GM12878 (cell line): ENCODE data around the gene ITGA11. TPM values are rescaled to one million over a fixed set of nuclear protein-coding genes. Genes with fewer than 3 reads are reported as not detected.

Experiments used
- ATAC-seq: fragments of 200-7000 bp; cut with Tn5 transposase; 3 replicates; pipeline ENCODE4 v1.9.1; 2020; ENCODE audit warnings: mild to moderate bottlenecking, moderate library complexity
- BruUV-seq: library from RNA; stranded (reverse); fragments of 400-500 nt; replicated peaks from 2 replicates; lab custom pipeline; 2021; lab: Mats Ljungman, UMichigan
- CTCF ChIA-PET: fragments of 300-600 bp; sonication (Branson Sonifier 250); formaldehyde crosslinking; extraction: SDS; loops from one replicate; lab custom pipeline; 2021; ENCODE audit warnings: inconsistent platforms; lab: Yijun Ruan, JAX
- POLR2A ChIA-PET: fragments of 350-600 bp; formaldehyde crosslinking; extraction: SDS; loops from one replicate; lab custom pipeline; 2021; ENCODE audit warnings: inconsistent platforms; lab: Charles Lee
- RAD21 ChIA-PET: fragments of 300-600 bp; sonication (Branson Sonifier 250); formaldehyde crosslinking; loops from one replicate; lab custom pipeline; 2023; ENCODE audit warnings: antibody characterized with exemption; ENCODE audit not compliant: unreplicated experiment; lab: Charles Lee
- SMC1A ChIA-PET: fragments of 300-600 bp; sonication (Branson Sonifier 250); formaldehyde crosslinking; loops from one replicate; lab custom pipeline; 2023; ENCODE audit not compliant: unreplicated experiment, uncharacterized antibody; lab: Charles Lee
- DNase-seq: peaks from one replicate; pipeline ENCODE4 v3.0.0-alpha.2; 2011; ENCODE audit warnings: low read depth, low spot score
- FAIRE-seq: peaks from 3 replicates; lab custom pipeline; 2011; peaks lifted over from hg19 to GRCh38; lab: Jason Lieb, UNC
- H2AFZ ChIP-seq: 2 replicates; pipeline ENCODE4 v1.6.0; 2011; ENCODE audit warnings: low read depth, low read length, control low read depth; ENCODE audit not compliant: control insufficient read depth
- H3K27ac ChIP-seq: 2 replicates; pipeline ENCODE4 v1.5.1; 2011; ENCODE audit warnings: control low read depth; ENCODE audit not compliant: control insufficient read depth, insufficient read depth
- H3K27me3 ChIP-seq, 2 experiments: replicated peaks in 1 of 2; 2 replicates each; pipeline versions ENCODE4 v1.6.0 to v1.6.1; 2011; ENCODE audit warnings: low read length in 1 of 2; ENCODE audit not compliant: control insufficient read depth in 2 of 2, insufficient read depth in 2 of 2
- H3K36me3 ChIP-seq, 2 experiments: 2 replicates each; pipeline ENCODE4 v1.5.1; 2011; ENCODE audit warnings: low read length in 1 of 2; ENCODE audit not compliant: control insufficient read depth in 2 of 2, insufficient read depth in 2 of 2
- H3K4me1 ChIP-seq: 2 replicates; pipeline ENCODE4 v1.6.1; 2011; ENCODE audit warnings: mild to moderate bottlenecking, low read length, moderate library complexity, mixed read lengths; ENCODE audit not compliant: control insufficient read depth, insufficient read depth
- H3K4me2 ChIP-seq: 2 replicates; pipeline ENCODE4 v1.6.0; 2011; ENCODE audit warnings: control low read depth; ENCODE audit not compliant: control insufficient read depth, insufficient read depth
- H3K4me3 ChIP-seq: fragments of 200-600 bp; sonication (generic); 2 replicates; pipeline ENCODE4 v1.5.1; 2016
- H3K79me2 ChIP-seq: 2 replicates; pipeline ENCODE4 v1.6.0; 2011; ENCODE audit warnings: low read length; ENCODE audit not compliant: control insufficient read depth, insufficient read depth
- H3K9ac ChIP-seq: 2 replicates; pipeline ENCODE4 v1.8.0; 2011; ENCODE audit warnings: low read length, control low read depth, mixed read lengths; ENCODE audit not compliant: control insufficient read depth, insufficient read depth
- H3K9me3 ChIP-seq: replicated peaks from 3 replicates; pipeline ENCODE4 v1.5.1; 2011; ENCODE audit warnings: mild to moderate bottlenecking, low read length; ENCODE audit not compliant: control insufficient read depth, insufficient read depth
- H4K20me1 ChIP-seq: 2 replicates; pipeline ENCODE4 v1.6.0; 2011; ENCODE audit not compliant: control insufficient read depth, insufficient read depth
- ASH2L ChIP-seq: fragments of 300-600, 200-600 bp; sonication (generic); IDR thresholded peaks from 2 replicates; pipeline ENCODE4 v1.6.1; 2017; ENCODE audit warnings: low read depth, mild to moderate bottlenecking, borderline replicate concordance
- CBFB ChIP-seq: IDR thresholded peaks from 2 replicates; pipeline ENCODE4 v1.6.1; 2016; ENCODE audit warnings: antibody characterized with exemption, low read depth
- CBX3 ChIP-seq: fragments of 200-600 bp; sonication (generic); IDR thresholded peaks from 2 replicates; pipeline ENCODE4 v1.6.1; 2016; ENCODE audit warnings: low read depth, borderline replicate concordance
- CHD1 ChIP-seq: IDR thresholded peaks from 2 replicates; pipeline ENCODE4 v1.6.1; 2012; ENCODE audit warnings: low read depth, low read length, improper control_type of control experiment
- MTA2 ChIP-seq: fragments of 450-650 bp; IDR thresholded peaks from 2 replicates; pipeline ENCODE4 v1.6.1; 2016; ENCODE audit warnings: low read depth, mild to moderate bottlenecking, moderate library complexity
- NR2F1 ChIP-seq: fragments of 450-650 bp; conservative IDR thresholded peaks from 2 replicates; pipeline ENCODE4 v1.6.1; 2017; ENCODE audit warnings: mild to moderate bottlenecking
- SMAD5 ChIP-seq: IDR thresholded peaks from 2 replicates; pipeline ENCODE4 v1.6.1; 2016; ENCODE audit warnings: antibody characterized with exemption, low read depth
- SUZ12 ChIP-seq: fragments of 200-600 bp; sonication (generic); IDR thresholded peaks from one replicate; pipeline ENCODE4 v1.6.1; 2018; ENCODE audit warnings: antibody characterized with exemption, mild to moderate bottlenecking; ENCODE audit not compliant: unreplicated experiment
- YBX1 ChIP-seq: fragments of 450-650 bp; IDR thresholded peaks from 2 replicates; pipeline ENCODE4 v1.6.1; 2016; ENCODE audit warnings: antibody characterized with exemption
- ZNF217 ChIP-seq: fragments of 450-650 bp; IDR thresholded peaks from 2 replicates; pipeline ENCODE4 v1.6.1; 2017; ENCODE audit warnings: antibody characterized with exemption, mild to moderate bottlenecking
- WGBS: methylation state at CpG from one replicate; pipeline ENCODE4 v1.1.6; 2016; ENCODE audit warnings: low lambda C conversion rate; ENCODE audit not compliant: insufficient replicate concordance, insufficient coverage; ENCODE audit errors: missing lambda C conversion rate; 5-methylcytosine and 5-hydroxymethylcytosine counted together
- in situ Hi-C: fragments of 300-500 bp; cut with MboI; formaldehyde crosslinking; loops from 9 replicates; pipeline ENCODE4 v1.14.3; 2018; ENCODE audit warnings: mixed read lengths
- intact Hi-C: fragments of 100-400 bp; cut with micrococcal nuclease; formaldehyde crosslinking; loops from one replicate; pipeline ENCODE4 v1.14.2; 2022; ENCODE audit not compliant: unreplicated experiment
- polyA plus RNA-seq, 11 experiments: library from polyadenylated mRNA; depleted of rRNA in 4 of 11; unstranded in 6 of 11; stranded (reverse) in 5 of 11; fragments of >200 nt; fragmentation: Nextera tagmentation in 4 of 11; fragmentation: Illumina TruSeq in 1 of 11; extraction: Ambion mirVana in 4 of 11; extraction: Trizol in 1 of 11; gene quantifications; 1 replicate in 1 of 11; 2 replicates in 10 of 11; pipeline versions ENCODE4 v1.2.1 to v1.2.3, GENCODE V29; 2011 to 2016; ENCODE audit warnings: inconsistent platforms in 2 of 11, missing spikeins in 2 of 11, low read depth in 1 of 11
- total RNA-seq, 4 experiments: library from RNA; depleted of rRNA in 3 of 4; stranded (reverse); fragments of >200 nt in 3 of 4; fragmentation: Illumina TruSeq in 1 of 4; extraction: Trizol in 1 of 4; gene quantifications; 2 replicates each; pipeline versions ENCODE4 v1.2.1 to v1.2.3, GENCODE V29; 2013 to 2021
- TF ChIP-seq, protein P1 (sequence below): IDR thresholded peaks from 2 replicates; pipeline ENCODE4 v1.6.1; 2011; ENCODE audit warnings: borderline replicate concordance, low read depth, mild to moderate bottlenecking, moderate library complexity, mixed read lengths, low read length; ENCODE audit not compliant: insufficient read depth; ENCODE audit errors: extremely low read length

Gene ITGA11
- total and polyA plus RNA-seq, 10 of the 15 experiments (the other 5 are each of a cell fraction or from before 2014, with no cell fraction given), result under 0.01 to 0.36 (median 0.13) TPM; not detected in 1

DNA sequence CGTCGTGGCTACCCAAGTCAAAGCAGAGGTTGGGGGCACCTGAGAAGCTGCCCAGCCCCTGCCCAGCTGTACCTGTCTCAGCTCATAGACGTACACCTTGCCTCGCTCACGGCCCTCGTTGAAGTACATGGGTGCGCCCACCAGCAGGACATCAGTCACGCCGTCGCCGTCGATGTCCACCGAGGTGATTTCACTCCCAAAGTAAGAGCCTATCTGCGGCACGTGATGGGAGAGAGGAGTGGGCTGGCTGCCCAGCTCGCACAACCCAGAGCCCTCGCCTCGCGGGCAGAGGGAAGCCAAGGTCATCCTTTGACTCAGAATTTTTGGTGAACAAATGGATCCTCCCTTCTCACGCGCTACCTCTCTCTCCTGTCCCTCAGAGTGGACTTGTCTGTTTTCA lies 99.7 kb downstream of the ITGA11 start:
- no peak overlapping the region for H3K9ac ChIP-seq
- SMC1A ChIA-PET, result no interaction called here
- TF ChIP-seq YBX1, result no peak
- TF ChIP-seq ZNF217, result no peak
- TF ChIP-seq CBX3, result no peak
- no peak for TF ChIP-seq CHD1
- TF ChIP-seq ASH2L, result no peak
- no peak for TF ChIP-seq SMAD5
- no peak for TF ChIP-seq MTA2
- TF ChIP-seq NR2F1, result no peak
- TF ChIP-seq CBFB, result no peak
- TF ChIP-seq, protein P1, sequence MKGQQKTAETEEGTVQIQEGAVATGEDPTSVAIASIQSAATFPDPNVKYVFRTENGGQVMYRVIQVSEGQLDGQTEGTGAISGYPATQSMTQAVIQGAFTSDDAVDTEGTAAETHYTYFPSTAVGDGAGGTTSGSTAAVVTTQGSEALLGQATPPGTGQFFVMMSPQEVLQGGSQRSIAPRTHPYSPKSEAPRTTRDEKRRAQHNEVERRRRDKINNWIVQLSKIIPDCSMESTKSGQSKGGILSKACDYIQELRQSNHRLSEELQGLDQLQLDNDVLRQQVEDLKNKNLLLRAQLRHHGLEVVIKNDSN, result no peak
- TF ChIP-seq SUZ12, result no peak
- TF ChIP-seq, all 136 proteins: peak for 0
- ATAC-seq (no peak), DNase-seq (no peak), FAIRE-seq (no peak)
- WGBS, result 67% methylated on average over 21 of the region's 21 CpGs
- Histone ChIP-seq H3K4me1 (no peaks in the 10 kb centered on the region), H3K27me3 (peaks cover 0 to 7% of the 10 kb centered on the region in 2 experiments; a peak in 1 of 4 replicates), H3K9me3 (no peaks in the 10 kb centered on the region), H3K4me3 (no peak overlapping the region), H3K27ac (no peak overlapping the region), H4K20me1 (no peaks in the 10 kb centered on the region), H3K79me2 (no peaks in the 10 kb centered on the region), H3K36me3 (no peaks in the 10 kb centered on the region), H2AFZ (no peak overlapping the region), H3K4me2 (no peak overlapping the region)
- intact Hi-C loops, result no loop called here
- ChIA-PET RAD21 (no interaction called here), CTCF (no interaction called here), POLR2A (no interaction called here)
- in situ Hi-C loops, result no loop called here
- BruUV-seq, result no TSS peak
